Neutrophil (primary cell): ENCODE measurements around the gene FAF1.
A peak's percentile ranks its signal among the peaks of the same experiment; 100 is the strongest.

Source experiments
- H3K27ac ChIP-seq: fragments of 200-600 bp; sonication (generic); 2 replicates; pipeline ENCODE4 v1.5.1; 2016; ENCODE audit warnings: mild to moderate bottlenecking, moderate library complexity
- H3K27me3 ChIP-seq: fragments of 200-600 bp; sonication (generic); 2 replicates; pipeline ENCODE4 v1.6.0; 2016; ENCODE audit warnings: mild to moderate bottlenecking
- H3K36me3 ChIP-seq: fragments of 200-600 bp; sonication (generic); 2 replicates; pipeline ENCODE4 v1.5.1; 2017
- H3K4me1 ChIP-seq, 2 experiments: fragments of 200-600 bp in 1 of 2; sonication (generic) in 1 of 2; 1 replicate in 1 of 2; 2 replicates in 1 of 2; pipeline versions ENCODE4 v1.5.1 to v1.6.1; 2013 to 2016; ENCODE audit warnings: low read depth in 1 of 2, low read length in 1 of 2, mild to moderate bottlenecking in 1 of 2, moderate library complexity in 1 of 2; ENCODE audit not compliant: control insufficient read depth in 1 of 2, insufficient read depth in 1 of 2
- H3K4me3 ChIP-seq, 2 experiments: fragments of 200-600 bp in 1 of 2; sonication (generic) in 1 of 2; 1 replicate in 1 of 2; 2 replicates in 1 of 2; pipeline ENCODE4 v1.5.1; 2013 to 2016; ENCODE audit warnings: low read depth in 1 of 2, low read length in 1 of 2, mild to moderate bottlenecking in 1 of 2, moderate library complexity in 1 of 2
- H3K9me3 ChIP-seq: fragments of 200-600 bp; sonication (generic); 2 replicates; pipeline ENCODE4 v1.5.1; 2016
- TF ChIP-seq, protein P1 (sequence below): fragments of 200-600 bp; sonication (generic); IDR thresholded peaks from 2 replicates; pipeline ENCODE4 v1.5.1; 2016; ENCODE audit warnings: antibody characterized with exemption

FAF1 gene

DNA sequence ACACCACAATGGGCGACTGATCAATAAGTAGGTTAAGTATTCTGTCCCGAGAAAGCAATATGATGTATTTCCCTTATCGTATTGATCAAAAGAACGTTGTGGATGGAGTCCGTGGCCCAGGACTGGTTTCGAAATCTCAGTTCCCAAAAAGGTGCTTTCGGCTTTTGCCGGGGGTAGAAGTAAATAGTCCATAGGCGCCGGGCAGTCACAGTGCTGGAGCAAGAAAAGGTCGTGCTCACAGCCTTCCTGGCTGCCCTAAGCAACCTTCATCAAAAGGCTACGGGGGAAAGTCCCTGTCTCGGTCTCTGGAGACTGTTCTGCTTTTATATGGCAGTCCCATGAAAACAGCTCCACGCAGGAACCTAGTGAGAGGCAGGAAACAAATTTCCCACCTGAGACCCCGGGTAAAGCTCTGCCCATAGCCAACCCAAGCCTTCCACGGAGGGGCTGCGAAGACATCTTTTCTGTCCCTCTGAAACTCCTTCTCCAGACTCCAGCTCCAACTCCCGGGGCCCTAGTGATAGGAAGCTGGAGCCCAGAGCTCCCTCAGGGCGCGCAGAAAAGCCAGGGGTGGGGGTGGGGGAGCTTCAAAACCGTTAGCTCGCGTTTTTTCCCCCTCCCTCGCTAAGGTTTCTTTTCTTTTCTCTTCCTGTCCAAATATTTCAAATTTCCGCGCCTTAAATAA lies 17.0 kb upstream of the FAF1 start:
- Histone ChIP-seq H3K36me3 (no peaks in the 10 kb centered on the region), H3K27ac (peak overlapping the region; percentile 48), H3K4me3 (peak overlapping the region; percentile 68 to 84), H3K9me3 (no peaks in the 10 kb centered on the region), H3K4me1 (peaks cover 25 to 28% of the 10 kb centered on the region in 2 experiments), H3K27me3 (peaks cover 62% of the 10 kb centered on the region)
- TF ChIP-seq, protein P1, sequence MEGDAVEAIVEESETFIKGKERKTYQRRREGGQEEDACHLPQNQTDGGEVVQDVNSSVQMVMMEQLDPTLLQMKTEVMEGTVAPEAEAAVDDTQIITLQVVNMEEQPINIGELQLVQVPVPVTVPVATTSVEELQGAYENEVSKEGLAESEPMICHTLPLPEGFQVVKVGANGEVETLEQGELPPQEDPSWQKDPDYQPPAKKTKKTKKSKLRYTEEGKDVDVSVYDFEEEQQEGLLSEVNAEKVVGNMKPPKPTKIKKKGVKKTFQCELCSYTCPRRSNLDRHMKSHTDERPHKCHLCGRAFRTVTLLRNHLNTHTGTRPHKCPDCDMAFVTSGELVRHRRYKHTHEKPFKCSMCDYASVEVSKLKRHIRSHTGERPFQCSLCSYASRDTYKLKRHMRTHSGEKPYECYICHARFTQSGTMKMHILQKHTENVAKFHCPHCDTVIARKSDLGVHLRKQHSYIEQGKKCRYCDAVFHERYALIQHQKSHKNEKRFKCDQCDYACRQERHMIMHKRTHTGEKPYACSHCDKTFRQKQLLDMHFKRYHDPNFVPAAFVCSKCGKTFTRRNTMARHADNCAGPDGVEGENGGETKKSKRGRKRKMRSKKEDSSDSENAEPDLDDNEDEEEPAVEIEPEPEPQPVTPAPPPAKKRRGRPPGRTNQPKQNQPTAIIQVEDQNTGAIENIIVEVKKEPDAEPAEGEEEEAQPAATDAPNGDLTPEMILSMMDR = no peak

DNA sequence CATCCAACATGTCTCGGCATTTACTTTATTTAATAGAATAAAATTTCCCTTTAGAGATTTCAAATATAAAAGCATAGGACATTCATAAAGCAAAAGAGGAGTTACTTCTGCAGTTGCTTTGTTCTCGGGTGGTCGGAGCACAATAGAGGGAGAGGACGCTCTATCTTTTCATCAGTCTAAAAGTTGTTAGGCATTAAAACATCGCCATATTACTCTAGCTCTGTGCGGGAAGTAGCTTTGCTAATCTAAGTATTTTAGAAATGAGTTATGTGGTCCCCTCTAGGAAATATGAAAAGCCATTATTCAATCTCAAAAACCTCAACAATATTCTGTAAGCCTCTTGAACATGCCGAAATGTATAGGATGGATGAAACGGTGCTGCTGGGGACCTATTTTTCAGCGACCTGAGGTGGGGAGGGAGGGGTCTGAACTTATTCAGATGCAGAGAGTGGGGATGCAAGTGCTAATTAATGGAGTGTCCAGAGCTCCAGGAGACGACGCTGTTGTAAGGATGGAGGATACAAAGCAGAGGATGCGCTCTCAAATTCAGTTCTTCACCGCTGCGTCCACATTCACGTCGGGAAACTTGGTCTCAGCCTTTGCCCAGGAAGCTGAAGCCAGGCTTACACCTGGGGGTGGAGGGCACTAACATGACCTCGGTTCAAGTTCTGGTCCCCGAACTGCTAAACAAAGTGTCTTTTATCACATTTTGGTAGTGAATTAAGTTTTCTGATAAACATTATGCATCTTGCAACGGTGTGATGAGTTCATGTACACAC lies 16.2 kb upstream of the FAF1 start:
- Histone ChIP-seq H3K27me3 (peaks cover 55% of the 10 kb centered on the region), H3K4me3 (peak overlapping the region; percentile 68 to 84)

DNA sequence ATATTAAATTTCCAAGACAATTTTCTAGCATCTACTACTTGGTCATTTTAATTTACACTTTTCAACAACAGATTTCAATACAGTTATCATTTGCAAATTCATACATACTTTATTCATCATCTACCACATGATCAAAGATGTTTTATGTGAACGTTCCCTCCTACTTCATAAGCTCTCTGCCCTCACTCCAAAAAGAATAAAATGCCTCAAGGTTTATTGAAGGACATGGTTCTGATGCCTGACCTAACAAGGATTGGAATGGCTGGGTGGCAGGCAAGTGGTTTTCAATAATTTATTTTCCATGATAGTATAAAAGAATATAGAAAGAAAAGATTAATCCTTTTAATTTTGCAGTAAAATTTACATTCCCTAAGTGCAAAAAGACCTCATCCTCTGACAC lies 15.4 kb upstream of the FAF1 start:
- Histone ChIP-seq H3K36me3 (no peaks in the 10 kb centered on the region), H3K27ac (no peak overlapping the region), H3K27me3 (peaks cover 46% of the 10 kb centered on the region), H3K4me3 (no peak overlapping the region), H3K4me1 (peaks cover 35 to 37% of the 10 kb centered on the region in 2 experiments), H3K9me3 (no peaks in the 10 kb centered on the region)
- TF ChIP-seq, protein P1 = no peak

More for the DNA sequence above, 16.2 kb upstream of the FAF1 start:
- Histone ChIP-seq H3K27ac (peak overlapping the region; percentile 48), H3K9me3 (no peaks in the 10 kb centered on the region), H3K36me3 (no peaks in the 10 kb centered on the region), H3K4me1 (peaks cover 26 to 29% of the 10 kb centered on the region in 2 experiments)
- TF ChIP-seq, protein P1 = no peak

DNA sequence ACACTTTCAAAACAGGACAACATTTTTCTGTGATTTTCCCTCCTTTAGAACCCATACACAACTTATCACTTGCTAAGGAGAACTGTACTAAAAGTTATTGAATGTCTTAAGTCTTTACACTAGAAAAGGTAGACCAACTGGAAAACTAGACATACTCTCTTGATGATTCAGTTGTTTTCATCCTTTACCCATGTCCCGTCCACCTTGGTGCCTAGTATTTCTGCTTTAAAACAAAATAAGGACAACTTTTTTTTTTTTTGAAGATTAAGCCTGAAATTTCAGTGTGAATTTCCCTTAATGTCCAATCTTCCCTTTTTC lies 14.5 kb upstream of the FAF1 start:
- TF ChIP-seq, protein P1 = no peak
- Histone ChIP-seq H3K27ac (no peak overlapping the region), H3K4me3 (no peak overlapping the region), H3K27me3 (peaks cover 37% of the 10 kb centered on the region), H3K4me1 (peaks cover 36 to 42% of the 10 kb centered on the region in 2 experiments), H3K36me3 (no peaks in the 10 kb centered on the region), H3K9me3 (no peaks in the 10 kb centered on the region)

DNA sequence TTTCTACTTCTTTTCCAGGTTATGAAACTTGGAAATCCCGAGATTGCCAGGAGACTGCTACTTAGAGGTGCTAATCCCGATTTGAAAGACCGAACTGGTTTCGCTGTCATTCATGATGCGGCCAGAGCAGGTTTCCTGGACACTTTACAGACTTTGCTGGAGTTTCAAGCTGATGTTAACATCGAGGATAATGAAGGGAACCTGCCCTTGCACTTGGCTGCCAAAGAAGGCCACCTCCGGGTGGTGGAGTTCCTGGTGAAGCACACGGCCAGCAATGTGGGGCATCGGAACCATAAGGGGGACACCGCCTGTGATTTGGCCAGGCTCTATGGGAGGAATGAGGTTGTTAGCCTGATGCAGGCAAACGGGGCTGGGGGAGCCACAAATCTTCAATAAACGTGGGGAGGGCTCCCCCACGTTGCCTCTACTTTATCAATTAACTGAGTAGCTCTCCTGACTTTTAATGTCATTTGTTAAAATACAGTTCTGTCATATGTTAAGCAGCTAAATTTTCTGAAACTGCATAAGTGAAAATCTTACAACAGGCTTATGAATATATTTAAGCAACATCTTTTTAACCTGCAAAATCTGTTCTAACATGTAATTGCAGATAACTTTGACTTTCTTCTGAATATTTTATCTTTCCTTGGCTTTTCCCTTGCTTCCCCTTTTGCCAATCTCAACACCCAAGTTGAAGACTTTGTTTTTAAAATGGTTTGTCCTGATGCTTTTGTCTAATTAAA lies 14.0 kb upstream of the FAF1 start:
- Histone ChIP-seq H3K9me3 (no peaks in the 10 kb centered on the region), H3K36me3 (no peaks in the 10 kb centered on the region), H3K4me3 (no peak overlapping the region), H3K27me3 (peaks cover 32% of the 10 kb centered on the region), H3K4me1 (peaks cover 36 to 42% of the 10 kb centered on the region in 2 experiments), H3K27ac (no peak overlapping the region)
- TF ChIP-seq, protein P1 = no peak
